Stomach (tissue), 9 donors: ENCODE data around the gene TBC1D5. TPM values are rescaled to one million over a fixed set of nuclear protein-coding genes. Genes with fewer than 3 reads are reported as not detected.

Experiments
- DNase-seq, 2 donors: peaks; one replicate each; pipeline versions ENCODE4 v3.0.0 to v3.0.0-alpha.2; 2013 to 2019
- H3K27ac ChIP-seq, 5 donors: fragments of 200-600 bp in 4 of 5; sonication (generic) in 4 of 5; one replicate each; pipeline ENCODE4 v1.5.1; 2013 to 2019; ENCODE audit warnings: mild to moderate bottlenecking in 1 of 5, moderate library complexity in 1 of 5
- H3K27me3 ChIP-seq, 3 donors: fragments of 200-600 bp; sonication (generic); one replicate each; pipeline ENCODE4 v1.5.1; 2017 to 2019; ENCODE audit warnings: mixed run types in 1 of 3
- H3K36me3 ChIP-seq, 4 donors: fragments of 200-600 bp; sonication (generic); 1 replicate in 3 of 4; 2 replicates in 1 of 4; pipeline ENCODE4 v1.5.1; 2016 to 2019
- H3K4me1 ChIP-seq, 4 donors: fragments of 200-600 bp; sonication (generic); one replicate each; pipeline ENCODE4 v1.5.1; 2016 to 2019
- H3K4me3 ChIP-seq, 4 donors: fragments of 200-600 bp; sonication (generic) in 3 of 4; one replicate each; pipeline ENCODE4 v1.5.1; 2016 to 2019; ENCODE audit warnings: mild to moderate bottlenecking in 1 of 4
- H3K9me3 ChIP-seq, 4 donors: fragments of 200-600 bp; sonication (generic); one replicate each; pipeline ENCODE4 v1.5.1; 2016 to 2019
- EP300 ChIP-seq: sonication (generic); formaldehyde crosslinking; IDR thresholded peaks from one replicate; pipeline ENCODE4 v1.6.1; 2017; ENCODE audit warnings: antibody characterized with exemption
- POLR2A ChIP-seq, 4 donors: fragments of 450-650 bp; IDR thresholded peaks; one replicate each; pipeline ENCODE4 v1.6.1; 2016; ENCODE audit warnings: antibody characterized with exemption in 4 of 4, control low read depth in 2 of 4, mild to moderate bottlenecking in 1 of 4, moderate library complexity in 1 of 4
- POLR2AphosphoS5 ChIP-seq, 3 donors: sonication (generic); formaldehyde crosslinking; IDR thresholded peaks; one replicate each; pipeline ENCODE4 v1.6.1; 2016; ENCODE audit warnings: antibody characterized with exemption in 3 of 3
- WGBS, 5 donors: extraction: QIAGEN DNeasy Blood & Tissue Kit in 3 of 5; methylation state at CpG; one replicate each; pipeline versions ENCODE4 v1.1.5 to v1.1.7; 2013 to 2018; 5-methylcytosine and 5-hydroxymethylcytosine counted together
- intact Hi-C: fragments of 100-400 bp; cut with DNase I; formaldehyde crosslinking; loops from one replicate; pipeline ENCODE4 v1.15.1; 2023; ENCODE audit warnings: low total_unique reads
- polyA plus RNA-seq, 3 donors: library from polyadenylated mRNA; stranded (reverse); fragments of 200-250 nt; gene quantifications; one replicate each; pipeline ENCODE4 v1.2.3, GENCODE V29; 2013
- total RNA-seq, 5 donors: library from RNA; depleted of rRNA; stranded (reverse); fragments of >200 nt; gene quantifications; one replicate each; pipeline versions ENCODE4 v1.1.0 to v1.2.3, GENCODE V29; 2014 to 2016
- TF ChIP-seq, protein P1 (sequence below), 7 experiments: fragments of 450-650 bp in 4 of 7; fragments of 200-600 bp in 3 of 7; sonication (generic) in 3 of 7; IDR thresholded peaks; one replicate each; pipeline ENCODE4 v1.5.1; 2016 to 2019; ENCODE audit warnings: antibody characterized with exemption in 7 of 7, control low read depth in 2 of 7, mild to moderate bottlenecking in 1 of 7
- donor health status: healthy with polysubstance abuse.
- donor health status: Bipolar disorder and iron deficiency.
- donor health status: healthy.

TBC1D5 gene
- total and polyA plus RNA-seq, 8 donors = 4.7 to 75.1 (median 32.0) TPM

GRCh38 chr3:17631609-17632008 is 110.8 kb downstream of the TBC1D5 start:
- Histone ChIP-seq H3K9me3 (no peaks in the 10 kb centered on the region), H3K4me3 (no peak overlapping the region), H3K27me3 (no peaks in the 10 kb centered on the region), H3K4me1 (peaks cover 4 to 11% (median 7%) of the 10 kb centered on the region in 4 donors), H3K36me3 (no peaks in the 10 kb centered on the region), H3K27ac (no peak overlapping the region)
- DNase-seq = no peak
- TF ChIP-seq POLR2AphosphoS5 (IDR thresholded peaks at IDR 0.05) (no peak), POLR2A (IDR thresholded peaks at IDR 0.05) (no peak), EP300 (no peak)
- TF ChIP-seq, protein P1, sequence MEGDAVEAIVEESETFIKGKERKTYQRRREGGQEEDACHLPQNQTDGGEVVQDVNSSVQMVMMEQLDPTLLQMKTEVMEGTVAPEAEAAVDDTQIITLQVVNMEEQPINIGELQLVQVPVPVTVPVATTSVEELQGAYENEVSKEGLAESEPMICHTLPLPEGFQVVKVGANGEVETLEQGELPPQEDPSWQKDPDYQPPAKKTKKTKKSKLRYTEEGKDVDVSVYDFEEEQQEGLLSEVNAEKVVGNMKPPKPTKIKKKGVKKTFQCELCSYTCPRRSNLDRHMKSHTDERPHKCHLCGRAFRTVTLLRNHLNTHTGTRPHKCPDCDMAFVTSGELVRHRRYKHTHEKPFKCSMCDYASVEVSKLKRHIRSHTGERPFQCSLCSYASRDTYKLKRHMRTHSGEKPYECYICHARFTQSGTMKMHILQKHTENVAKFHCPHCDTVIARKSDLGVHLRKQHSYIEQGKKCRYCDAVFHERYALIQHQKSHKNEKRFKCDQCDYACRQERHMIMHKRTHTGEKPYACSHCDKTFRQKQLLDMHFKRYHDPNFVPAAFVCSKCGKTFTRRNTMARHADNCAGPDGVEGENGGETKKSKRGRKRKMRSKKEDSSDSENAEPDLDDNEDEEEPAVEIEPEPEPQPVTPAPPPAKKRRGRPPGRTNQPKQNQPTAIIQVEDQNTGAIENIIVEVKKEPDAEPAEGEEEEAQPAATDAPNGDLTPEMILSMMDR (IDR thresholded peaks at IDR 0.05) = no peak
- 73 to 89% (median 81%) methylated on average over 1 of the region's 1 CpG for WGBS, 5 donors
- intact Hi-C loops = no loop called here

DNA sequence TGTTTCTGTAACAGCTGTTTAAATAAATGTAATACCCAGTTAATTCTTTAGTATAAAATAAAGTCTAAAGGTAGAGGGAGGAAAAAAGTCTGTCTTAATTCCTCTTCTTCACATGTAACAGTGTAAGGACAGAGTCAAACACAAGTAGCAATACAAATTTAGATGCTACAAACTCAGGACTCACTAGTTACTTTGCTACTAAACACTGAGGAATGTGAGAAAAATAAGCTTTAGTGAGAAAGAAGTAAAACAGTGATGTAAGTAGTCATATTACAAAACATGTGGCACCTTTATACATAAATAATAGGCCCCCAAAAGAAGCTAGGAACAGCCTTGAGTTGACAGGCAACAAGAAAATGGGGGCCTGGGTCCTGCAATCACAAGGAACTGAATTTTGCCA is 113.0 kb downstream of the TBC1D5 start:
- H3K4me3 ChIP-seq = no peak overlapping the region
- H3K27ac ChIP-seq = no peak overlapping the region
- DNase-seq = no peak
- no peaks in the 10 kb centered on the region for H3K36me3 ChIP-seq
- no peak for TF ChIP-seq POLR2A (IDR thresholded peaks at IDR 0.05)
- TF ChIP-seq EP300 = no peak
- TF ChIP-seq, protein P1 (IDR thresholded peaks at IDR 0.05) = no peak
- no peak for TF ChIP-seq POLR2AphosphoS5 (IDR thresholded peaks at IDR 0.05)
- H3K27me3 ChIP-seq = no peaks in the 10 kb centered on the region
- H3K4me1 ChIP-seq = peaks cover 0 to 11% (median 0%) of the 10 kb centered on the region in 4 donors
- intact Hi-C loops = no loop called here
- no peaks in the 10 kb centered on the region for H3K9me3 ChIP-seq

- no peaks in the 10 kb centered on the region for H3K9me3 ChIP-seq
- TF ChIP-seq, protein P1 (IDR thresholded peaks at IDR 0.05) = no peak
- TF ChIP-seq POLR2AphosphoS5 (IDR thresholded peaks at IDR 0.05) (no peak), POLR2A (IDR thresholded peaks at IDR 0.05) (no peak), EP300 (no peak)
- H3K36me3 ChIP-seq = peaks cover 0 to 9% (median 3%) of the 10 kb centered on the region in 4 donors
- DNase-seq = no peak
- 83 to 97% (median 88%) methylated on average over 1 of the region's 1 CpG for WGBS, 5 donors
- H3K27me3 ChIP-seq = no peaks in the 10 kb centered on the region
- intact Hi-C loops = no loop called here
- H3K27ac ChIP-seq = no peak overlapping the region
- H3K4me1 ChIP-seq = peaks cover 0 to 3% (median 0%) of the 10 kb centered on the region in 4 donors
- no peak overlapping the region for H3K4me3 ChIP-seq
Observed at GRCh38 chr3:17626395-17626794, 116.0 kb downstream of the TBC1D5 start.

DNA sequence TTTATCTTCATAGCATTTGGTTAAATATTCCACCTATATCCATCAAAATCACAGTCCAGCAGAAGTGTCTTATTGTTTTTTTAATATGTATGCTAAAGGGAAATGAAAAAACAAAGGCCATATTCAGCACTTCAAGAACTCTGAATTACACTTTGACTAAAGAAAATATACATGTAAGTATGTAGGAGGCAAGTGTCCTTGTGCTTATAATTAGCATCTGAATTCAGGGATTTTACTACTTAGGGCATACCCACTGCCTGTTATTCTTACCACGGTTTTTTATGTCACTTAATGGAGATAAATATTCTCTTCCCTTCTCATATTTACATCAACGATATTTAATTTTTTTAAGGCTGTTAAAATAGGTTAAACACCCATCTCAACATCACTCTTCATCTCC is 117.3 kb downstream of the TBC1D5 start:
- Histone ChIP-seq H3K4me1 (no peaks in the 10 kb centered on the region), H3K9me3 (no peaks in the 10 kb centered on the region), H3K27me3 (no peaks in the 10 kb centered on the region), H3K4me3 (no peak overlapping the region), H3K36me3 (peaks cover 0 to 11% (median 3%) of the 10 kb centered on the region in 4 donors), H3K27ac (no peak overlapping the region)
- intact Hi-C loops = no loop called here
- 54 to 67% (median 61%) methylated on average over 2 of the region's 2 CpGs for WGBS, 5 donors
- TF ChIP-seq, protein P1 (IDR thresholded peaks at IDR 0.05) = no peak
- TF ChIP-seq POLR2A (IDR thresholded peaks at IDR 0.05) = no peak
- no peak for TF ChIP-seq POLR2AphosphoS5 (IDR thresholded peaks at IDR 0.05)
- no peak for TF ChIP-seq EP300
- no peak for DNase-seq
